Activated CD4-positive, alpha-beta memory T cell treated with anti-CD3 and anti-CD28 coated beads, Interleukin-2, amount 10 ng/mL, durations not matched to agents 7 days and 5 days (primary cell): ENCODE results near the gene IZUMO3. TPM values are rescaled to one million over a fixed set of nuclear protein-coding genes. Genes with fewer than 3 reads are reported as not detected.

Source experiments
- CTCF ChIA-PET: fragments of 350-600 bp; sonication (Branson Sonifier 250); formaldehyde crosslinking; loops from one replicate; lab custom pipeline; 2021; ENCODE audit warnings: antibody characterized with exemption, inconsistent platforms; lab: Charles Lee
- POLR2A ChIA-PET: fragments of 350-600 bp; sonication (Branson Sonifier 250); formaldehyde crosslinking; loops from one replicate; lab custom pipeline; 2021; ENCODE audit warnings: antibody characterized with exemption; lab: Charles Lee
- DNase-seq: peaks from one replicate; pipeline ENCODE4 v3.0.0-alpha.2; 2020
- H3K27ac Mint-ChIP-seq: one replicate; pipeline ENCODE4 v1.8.0; 2021; ENCODE audit warnings: mild to moderate bottlenecking, mixed read lengths
- H3K27me3 Mint-ChIP-seq: one replicate; pipeline ENCODE4 v1.8.0; 2021; ENCODE audit warnings: mixed read lengths
- H3K36me3 Mint-ChIP-seq: one replicate; pipeline ENCODE4 v1.8.0; 2021; ENCODE audit warnings: low read depth, mixed read lengths
- H3K4me1 Mint-ChIP-seq: one replicate; pipeline ENCODE4 v1.8.0; 2021; ENCODE audit warnings: mixed read lengths
- H3K4me3 Mint-ChIP-seq: one replicate; pipeline ENCODE4 v1.8.0; 2021; ENCODE audit warnings: mild to moderate bottlenecking, mixed read lengths
- H3K9me3 Mint-ChIP-seq: one replicate; pipeline ENCODE4 v1.8.0; 2021; ENCODE audit warnings: mixed read lengths
- total RNA-seq, 2 experiments: library from RNA; stranded (reverse); gene quantifications; one replicate each; pipeline ENCODE4 v1.2.3, GENCODE V29; 2021

IZUMO3 gene
- total RNA-seq, 2 experiments from 2014 or later = not detected

GRCh38 chr9:24509850-24510249 is 35.8 kb downstream of the IZUMO3 start:
- Mint-ChIP-seq H3K27me3 (no peaks in the 10 kb centered on the region), H3K4me3 (no peak overlapping the region), H3K36me3 (no peaks in the 10 kb centered on the region), H3K4me1 (no peaks in the 10 kb centered on the region), H3K27ac (no peak overlapping the region), H3K9me3 (peaks cover 19% of the 10 kb centered on the region)
- no peak for DNase-seq
- ChIA-PET CTCF (no interaction called here), POLR2A (no interaction called here)

- H3K27ac Mint-ChIP-seq = no peak overlapping the region
- peaks cover 11% of the 10 kb centered on the region for H3K9me3 Mint-ChIP-seq
- DNase-seq = no peak
- no peaks in the 10 kb centered on the region for H3K27me3 Mint-ChIP-seq
- CTCF ChIA-PET = no interaction called here
- H3K36me3 Mint-ChIP-seq = no peaks in the 10 kb centered on the region
- no peak overlapping the region for H3K4me3 Mint-ChIP-seq
- POLR2A ChIA-PET = no interaction called here
- H3K4me1 Mint-ChIP-seq = no peaks in the 10 kb centered on the region
Measured at GRCh38 chr9:24504521-24504920, 41.2 kb downstream of the IZUMO3 start.

- POLR2A ChIA-PET = no interaction called here
Measured at GRCh38 chr9:24502206-24502937, 43.3 kb downstream of the IZUMO3 start.

GRCh38 chr9:24500761-24501160 is 44.9 kb downstream of the IZUMO3 start:
- no peaks in the 10 kb centered on the region for H3K4me1 Mint-ChIP-seq
- no peak overlapping the region for H3K4me3 Mint-ChIP-seq
- ChIA-PET CTCF (no interaction called here), POLR2A (no interaction called here)
- no peaks in the 10 kb centered on the region for H3K36me3 Mint-ChIP-seq
- H3K9me3 Mint-ChIP-seq = peaks cover 15% of the 10 kb centered on the region
- H3K27me3 Mint-ChIP-seq = no peaks in the 10 kb centered on the region
- no peak overlapping the region for H3K27ac Mint-ChIP-seq
- no peak for DNase-seq

More at GRCh38 chr9:24502206-24502937, 43.3 kb downstream of the IZUMO3 start:
- Mint-ChIP-seq H3K9me3 (peaks cover 15% of the 10 kb centered on the region), H3K4me1 (no peaks in the 10 kb centered on the region), H3K4me3 (no peak overlapping the region), H3K27me3 (no peaks in the 10 kb centered on the region), H3K36me3 (no peaks in the 10 kb centered on the region), H3K27ac (no peak overlapping the region)
- CTCF ChIA-PET = no interaction called here
- DNase-seq = no peak

- CTCF ChIA-PET = no interaction called here
- Mint-ChIP-seq H3K4me3 (no peak overlapping the region), H3K27ac (no peak overlapping the region), H3K36me3 (no peaks in the 10 kb centered on the region), H3K9me3 (peaks cover 10% of the 10 kb centered on the region), H3K4me1 (no peaks in the 10 kb centered on the region), H3K27me3 (no peaks in the 10 kb centered on the region)
- DNase-seq = no peak
- POLR2A ChIA-PET = no interaction called here
Measured at GRCh38 chr9:24498632-24499031, 47.1 kb downstream of the IZUMO3 start.

- Mint-ChIP-seq H3K4me1 (no peaks in the 10 kb centered on the region), H3K9me3 (peaks cover 12% of the 10 kb centered on the region), H3K36me3 (no peaks in the 10 kb centered on the region), H3K27me3 (no peaks in the 10 kb centered on the region), H3K27ac (no peak overlapping the region), H3K4me3 (no peak overlapping the region)
- no peak for DNase-seq
- POLR2A ChIA-PET = no interaction called here
- CTCF ChIA-PET = no interaction called here
Measured at GRCh38 chr9:24497671-24498070, 48.0 kb downstream of the IZUMO3 start.
